ENCODE data around the gene GALP.

DNA sequence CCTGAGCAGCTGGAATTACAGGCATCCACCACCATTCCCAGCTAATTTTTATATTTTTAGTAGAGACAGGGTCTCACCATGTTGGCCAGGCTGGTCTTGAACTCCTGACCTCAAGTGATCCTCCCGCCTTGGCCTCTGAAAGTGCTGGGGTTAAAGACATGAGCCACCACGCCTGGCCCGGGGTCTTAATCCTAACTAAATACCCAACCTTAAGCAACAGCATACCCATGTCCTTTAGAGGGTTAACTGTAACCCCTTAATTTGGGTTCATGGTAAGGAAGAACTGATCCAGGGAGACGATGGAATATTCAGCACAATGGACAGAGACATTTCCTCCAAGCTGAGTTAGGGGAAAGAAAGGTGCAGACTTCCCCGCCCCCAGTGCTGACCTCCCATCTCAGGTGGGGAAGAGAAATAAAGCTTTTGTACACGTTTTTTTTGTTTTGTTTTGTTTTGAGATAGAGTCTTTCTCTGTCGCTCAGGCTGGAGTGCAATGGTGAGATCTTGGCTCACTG is 8.7 kb upstream of the GALP start:
- TF ChIP-seq, protein P1, sequence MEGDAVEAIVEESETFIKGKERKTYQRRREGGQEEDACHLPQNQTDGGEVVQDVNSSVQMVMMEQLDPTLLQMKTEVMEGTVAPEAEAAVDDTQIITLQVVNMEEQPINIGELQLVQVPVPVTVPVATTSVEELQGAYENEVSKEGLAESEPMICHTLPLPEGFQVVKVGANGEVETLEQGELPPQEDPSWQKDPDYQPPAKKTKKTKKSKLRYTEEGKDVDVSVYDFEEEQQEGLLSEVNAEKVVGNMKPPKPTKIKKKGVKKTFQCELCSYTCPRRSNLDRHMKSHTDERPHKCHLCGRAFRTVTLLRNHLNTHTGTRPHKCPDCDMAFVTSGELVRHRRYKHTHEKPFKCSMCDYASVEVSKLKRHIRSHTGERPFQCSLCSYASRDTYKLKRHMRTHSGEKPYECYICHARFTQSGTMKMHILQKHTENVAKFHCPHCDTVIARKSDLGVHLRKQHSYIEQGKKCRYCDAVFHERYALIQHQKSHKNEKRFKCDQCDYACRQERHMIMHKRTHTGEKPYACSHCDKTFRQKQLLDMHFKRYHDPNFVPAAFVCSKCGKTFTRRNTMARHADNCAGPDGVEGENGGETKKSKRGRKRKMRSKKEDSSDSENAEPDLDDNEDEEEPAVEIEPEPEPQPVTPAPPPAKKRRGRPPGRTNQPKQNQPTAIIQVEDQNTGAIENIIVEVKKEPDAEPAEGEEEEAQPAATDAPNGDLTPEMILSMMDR (IDR thresholded peaks at IDR 0.05) = no peak
- TF ChIP-seq POLR2A (IDR thresholded peaks at IDR 0.05) = no peak

All from right lobe of liver (tissue), 4 donors.